Nephron progenitor cell (in vitro differentiated cells): Measurements from ENCODE around the gene IDE.

Experiments
- DNase-seq: peaks from one replicate; pipeline ENCODE4 v3.0.0; 2021
- H3K27ac Mint-ChIP-seq: 2 replicates; pipeline ENCODE4 v1.8.0; 2021; ENCODE audit warnings: mild to moderate bottlenecking, moderate library complexity, mixed read lengths
- H3K27me3 Mint-ChIP-seq: 2 replicates; pipeline ENCODE4 v1.8.0; 2021; ENCODE audit warnings: mild to moderate bottlenecking, low read depth, mixed read lengths; ENCODE audit not compliant: poor library complexity
- H3K36me3 Mint-ChIP-seq: 2 replicates; pipeline ENCODE4 v1.8.0; 2021; ENCODE audit warnings: low read depth, mixed read lengths
- H3K4me1 Mint-ChIP-seq: 2 replicates; pipeline ENCODE4 v1.8.0; 2021; ENCODE audit warnings: mixed read lengths
- H3K4me3 Mint-ChIP-seq: 2 replicates; pipeline ENCODE4 v1.8.0; 2021; ENCODE audit warnings: mild to moderate bottlenecking, moderate library complexity, mixed read lengths
- H3K9me3 Mint-ChIP-seq: 2 replicates; pipeline ENCODE4 v1.8.0; 2021; ENCODE audit warnings: mild to moderate bottlenecking, moderate library complexity, mixed read lengths
- CTCF ChIP-seq: fragments of 200-600 bp; sonication (generic); IDR thresholded peaks from 2 replicates; pipeline ENCODE4 v1.5.0; 2021; ENCODE audit warnings: antibody characterized with exemption

The IDE gene

GRCh38 chr10:92419740-92420545 is 153.9 kb downstream of the IDE start:
- peaks cover 22% of the 10 kb centered on the region for H3K9me3 Mint-ChIP-seq
- no peak for DNase-seq
- H3K27ac Mint-ChIP-seq = no peak overlapping the region
- H3K27me3 Mint-ChIP-seq = peaks cover 30% of the 10 kb centered on the region
- TF ChIP-seq CTCF = no peak
- no peaks in the 10 kb centered on the region for H3K4me1 Mint-ChIP-seq
- no peaks in the 10 kb centered on the region for H3K36me3 Mint-ChIP-seq
- H3K4me3 Mint-ChIP-seq = no peak overlapping the region

- no peak for TF ChIP-seq CTCF
- peaks cover 20% of the 10 kb centered on the region for H3K9me3 Mint-ChIP-seq
- H3K4me3 Mint-ChIP-seq = no peak overlapping the region
- no peaks in the 10 kb centered on the region for H3K36me3 Mint-ChIP-seq
- H3K27me3 Mint-ChIP-seq = peaks cover 30% of the 10 kb centered on the region
- H3K27ac Mint-ChIP-seq = no peak overlapping the region
- no peaks in the 10 kb centered on the region for H3K4me1 Mint-ChIP-seq
- DNase-seq = no peak
Observed at GRCh38 chr10:92418891-92419290, 155.0 kb downstream of the IDE start.

GRCh38 chr10:92418221-92418620 is 155.7 kb downstream of the IDE start:
- DNase-seq = no peak
- Mint-ChIP-seq H3K36me3 (no peaks in the 10 kb centered on the region), H3K27me3 (peaks cover 30% of the 10 kb centered on the region), H3K4me3 (no peak overlapping the region), H3K9me3 (peaks cover 17% of the 10 kb centered on the region), H3K4me1 (no peaks in the 10 kb centered on the region), H3K27ac (no peak overlapping the region)
- TF ChIP-seq CTCF = no peak

GRCh38 chr10:92413519-92413918 is 160.4 kb downstream of the IDE start:
- no peak for TF ChIP-seq CTCF
- no peak for DNase-seq
- Mint-ChIP-seq H3K27me3 (peaks cover 4% of the 10 kb centered on the region), H3K36me3 (no peaks in the 10 kb centered on the region), H3K4me3 (no peak overlapping the region), H3K27ac (no peak overlapping the region), H3K9me3 (no peaks in the 10 kb centered on the region), H3K4me1 (peaks cover 5% of the 10 kb centered on the region)

- no peaks in the 10 kb centered on the region for H3K27me3 Mint-ChIP-seq
- no peaks in the 10 kb centered on the region for H3K36me3 Mint-ChIP-seq
- TF ChIP-seq CTCF = no peak
- no peak overlapping the region for H3K27ac Mint-ChIP-seq
- H3K9me3 Mint-ChIP-seq = no peaks in the 10 kb centered on the region
- H3K4me3 Mint-ChIP-seq = no peak overlapping the region
- no peak for DNase-seq
- H3K4me1 Mint-ChIP-seq = peaks cover 8% of the 10 kb centered on the region
Observed at GRCh38 chr10:92413011-92413410, 160.9 kb downstream of the IDE start.

GRCh38 chr10:92411406-92411805 is 162.5 kb downstream of the IDE start:
- DNase-seq = no peak
- H3K4me3 Mint-ChIP-seq = no peak overlapping the region
- H3K27ac Mint-ChIP-seq = no peak overlapping the region
- peaks cover 21% of the 10 kb centered on the region for H3K4me1 Mint-ChIP-seq
- H3K9me3 Mint-ChIP-seq = no peaks in the 10 kb centered on the region
- no peaks in the 10 kb centered on the region for H3K27me3 Mint-ChIP-seq
- TF ChIP-seq CTCF = no peak
- no peaks in the 10 kb centered on the region for H3K36me3 Mint-ChIP-seq
